Keratinocyte (primary cell): ENCODE data around the gene PPP1R37. TPM values are rescaled to one million over a fixed set of nuclear protein-coding genes. Genes with fewer than 3 reads are reported as not detected.

ENCODE experiments used
- DNase-seq: peaks from one replicate; pipeline ENCODE4 v3.0.0-alpha.2; 2011; ENCODE audit warnings: low read depth, missing footprints, low spot score
- FAIRE-seq: peaks from 2 replicates; lab custom pipeline; 2011; peaks lifted over from hg19 to GRCh38; lab: Jason Lieb, UNC
- H2AFZ ChIP-seq: 2 replicates; pipeline ENCODE4 v1.6.0; 2012; ENCODE audit warnings: low read length, control low read depth, inconsistent platforms; ENCODE audit not compliant: control insufficient read depth
- H3K27ac ChIP-seq: 2 replicates; pipeline ENCODE4 v1.5.1; 2011; ENCODE audit warnings: low read length; ENCODE audit not compliant: control insufficient read depth, insufficient read depth
- H3K27me3 ChIP-seq: 3 replicates; pipeline ENCODE4 v1.6.0; 2011; ENCODE audit warnings: low read length; ENCODE audit not compliant: control insufficient read depth, insufficient read depth; ENCODE audit errors: extremely low read depth
- H3K36me3 ChIP-seq, 2 experiments: 2 replicates in 1 of 2; 3 replicates in 1 of 2; pipeline ENCODE4 v1.5.1; 2011; ENCODE audit warnings: low read length in 2 of 2, mild to moderate bottlenecking in 1 of 2; ENCODE audit not compliant: control insufficient read depth in 2 of 2, insufficient read depth in 2 of 2; ENCODE audit errors: extremely low read depth in 1 of 2
- H3K4me1 ChIP-seq: 3 replicates; pipeline ENCODE4 v1.5.1; 2011; ENCODE audit warnings: low read length; ENCODE audit not compliant: control insufficient read depth, insufficient read depth; ENCODE audit errors: extremely low read depth
- H3K4me2 ChIP-seq: 3 replicates; pipeline ENCODE4 v1.6.0; 2011; ENCODE audit warnings: low read depth, low read length; ENCODE audit not compliant: control insufficient read depth, insufficient read depth; ENCODE audit errors: extremely low read depth
- H3K4me3 ChIP-seq, 3 experiments: fragments of 200-600 bp in 1 of 3; sonication (generic) in 1 of 3; 2 replicates in 2 of 3; 3 replicates in 1 of 3; pipeline ENCODE4 v1.5.1; 2011 to 2016; ENCODE audit warnings: low read length in 3 of 3, mild to moderate bottlenecking in 3 of 3, control low read depth in 2 of 3, inconsistent platforms in 1 of 3, low read depth in 1 of 3, mixed read lengths in 1 of 3, mixed run types in 1 of 3, moderate library complexity in 1 of 3; ENCODE audit not compliant: control insufficient read depth in 2 of 3, insufficient read depth in 2 of 3; ENCODE audit errors: extremely low read depth in 1 of 3
- H3K79me2 ChIP-seq: 2 replicates; pipeline ENCODE4 v1.6.0; 2012; ENCODE audit warnings: low read length; ENCODE audit not compliant: control insufficient read depth, insufficient read depth
- H3K9ac ChIP-seq: 3 replicates; pipeline ENCODE4 v1.6.0; 2011; ENCODE audit warnings: low read length; ENCODE audit not compliant: control insufficient read depth, insufficient read depth; ENCODE audit errors: extremely low read depth
- H3K9me1 ChIP-seq: 3 replicates; pipeline ENCODE4 v1.6.0; 2011; ENCODE audit warnings: low read length; ENCODE audit not compliant: control insufficient read depth, insufficient read depth; ENCODE audit errors: extremely low read depth
- H3K9me3 ChIP-seq: 2 replicates; pipeline ENCODE4 v1.5.1; 2012; ENCODE audit warnings: low read depth, low read length; ENCODE audit not compliant: control insufficient read depth
- H4K20me1 ChIP-seq: 3 replicates; pipeline ENCODE4 v1.6.0; 2011; ENCODE audit warnings: low read length; ENCODE audit not compliant: control insufficient read depth, insufficient read depth; ENCODE audit errors: extremely low read depth
- EZH2 ChIP-seq: IDR thresholded peaks from one replicate; pipeline ENCODE4 v1.6.1; 2012; ENCODE audit warnings: inconsistent platforms, mild to moderate bottlenecking, low read length, moderate library complexity
- dilution Hi-C: fragments of 300-500 bp; cut with MboI; formaldehyde crosslinking; loops from one replicate; pipeline ENCODE4 v1.7.0; 2020; ENCODE audit warnings: low sequenced_read_pairs; ENCODE audit not compliant: extremely low pct_ligation_motif_present
- polyA plus RNA-seq, 5 experiments: library from polyadenylated mRNA; depleted of rRNA in 3 of 5; stranded (reverse) in 3 of 5; stranded (forward) in 1 of 5; unstranded in 1 of 5; fragments of >200 nt; gene quantifications; 1 replicate in 1 of 5; 2 replicates in 3 of 5; 3 replicates in 1 of 5; pipeline versions ENCODE4 v1.2.1 to v1.2.3, GENCODE V29; 2011 to 2012; ENCODE audit warnings: missing spikeins in 2 of 5, low read depth in 1 of 5, low replicate concordance in 1 of 5
- TF ChIP-seq, protein P1 (sequence below), 3 experiments: IDR thresholded peaks in 1 of 3; conservative IDR thresholded peaks in 1 of 3; optimal IDR thresholded peaks in 1 of 3; 2 replicates in 2 of 3; 3 replicates in 1 of 3; pipeline versions ENCODE3 to v1.5.1; 2011; ENCODE audit warnings: low read length in 3 of 3, mild to moderate bottlenecking in 3 of 3, moderate library complexity in 2 of 3, control low read depth in 1 of 3, inconsistent platforms in 1 of 3; ENCODE audit not compliant: insufficient read depth in 2 of 3; ENCODE audit errors: extremely low read depth in 1 of 3

Gene PPP1R37
- polyA plus RNA-seq, 1 donor (not counting 4 experiments of a cell fraction or from before 2014, with no cell fraction given) = 8.6 TPM

DNA sequence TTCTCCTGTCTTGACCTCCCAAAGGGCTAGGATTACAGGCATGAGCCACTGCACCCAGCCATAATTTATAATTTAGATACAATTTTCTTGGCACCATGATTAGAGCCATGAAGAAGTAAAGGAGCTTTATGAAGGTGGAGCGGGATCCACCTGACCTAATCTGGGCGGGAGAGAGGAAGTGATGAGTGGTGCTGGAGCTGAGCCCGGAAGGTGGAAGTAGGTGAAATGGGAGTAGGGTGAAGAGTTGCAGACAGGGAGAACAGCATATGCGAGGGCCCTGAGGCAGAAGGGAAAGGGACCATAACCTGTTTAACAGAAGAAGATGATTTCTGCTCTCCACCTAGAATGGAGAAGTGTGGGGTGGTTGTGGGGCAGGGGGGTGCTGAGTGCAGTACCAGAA, 89.8 kb downstream of the PPP1R37 start:
- H3K4me3 ChIP-seq = no peak overlapping the region
- H3K9ac ChIP-seq = no peak overlapping the region
- TF ChIP-seq, protein P1, sequence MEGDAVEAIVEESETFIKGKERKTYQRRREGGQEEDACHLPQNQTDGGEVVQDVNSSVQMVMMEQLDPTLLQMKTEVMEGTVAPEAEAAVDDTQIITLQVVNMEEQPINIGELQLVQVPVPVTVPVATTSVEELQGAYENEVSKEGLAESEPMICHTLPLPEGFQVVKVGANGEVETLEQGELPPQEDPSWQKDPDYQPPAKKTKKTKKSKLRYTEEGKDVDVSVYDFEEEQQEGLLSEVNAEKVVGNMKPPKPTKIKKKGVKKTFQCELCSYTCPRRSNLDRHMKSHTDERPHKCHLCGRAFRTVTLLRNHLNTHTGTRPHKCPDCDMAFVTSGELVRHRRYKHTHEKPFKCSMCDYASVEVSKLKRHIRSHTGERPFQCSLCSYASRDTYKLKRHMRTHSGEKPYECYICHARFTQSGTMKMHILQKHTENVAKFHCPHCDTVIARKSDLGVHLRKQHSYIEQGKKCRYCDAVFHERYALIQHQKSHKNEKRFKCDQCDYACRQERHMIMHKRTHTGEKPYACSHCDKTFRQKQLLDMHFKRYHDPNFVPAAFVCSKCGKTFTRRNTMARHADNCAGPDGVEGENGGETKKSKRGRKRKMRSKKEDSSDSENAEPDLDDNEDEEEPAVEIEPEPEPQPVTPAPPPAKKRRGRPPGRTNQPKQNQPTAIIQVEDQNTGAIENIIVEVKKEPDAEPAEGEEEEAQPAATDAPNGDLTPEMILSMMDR (optimal IDR thresholded peaks at IDR 0.05 in 1 of 3, IDR thresholded peaks at IDR 0.05 in 1 of 3, conservative IDR thresholded peaks at IDR 0.05 in 1 of 3; ENCODE audit: extremely low read depth in 1 of 3, insufficient read depth in 2 of 3, low read length in 3 of 3) = no peak
- TF ChIP-seq EZH2 = no peak
- H3K36me3 ChIP-seq = peaks cover 0 to 4% of the 10 kb centered on the region in 2 experiments
- no peak overlapping the region for H3K4me2 ChIP-seq
- peaks cover 6% of the 10 kb centered on the region for H3K4me1 ChIP-seq
- peaks cover 20% of the 10 kb centered on the region for H3K79me2 ChIP-seq
- no peaks in the 10 kb centered on the region for H3K9me1 ChIP-seq
- no peak overlapping the region for H3K27ac ChIP-seq
- dilution Hi-C loops = no loop called here
- H3K9me3 ChIP-seq = no peaks in the 10 kb centered on the region
- FAIRE-seq (no peak), DNase-seq (no peak)
- no peak overlapping the region for H2AFZ ChIP-seq
- no peaks in the 10 kb centered on the region for H4K20me1 ChIP-seq
- no peaks in the 10 kb centered on the region for H3K27me3 ChIP-seq

DNA sequence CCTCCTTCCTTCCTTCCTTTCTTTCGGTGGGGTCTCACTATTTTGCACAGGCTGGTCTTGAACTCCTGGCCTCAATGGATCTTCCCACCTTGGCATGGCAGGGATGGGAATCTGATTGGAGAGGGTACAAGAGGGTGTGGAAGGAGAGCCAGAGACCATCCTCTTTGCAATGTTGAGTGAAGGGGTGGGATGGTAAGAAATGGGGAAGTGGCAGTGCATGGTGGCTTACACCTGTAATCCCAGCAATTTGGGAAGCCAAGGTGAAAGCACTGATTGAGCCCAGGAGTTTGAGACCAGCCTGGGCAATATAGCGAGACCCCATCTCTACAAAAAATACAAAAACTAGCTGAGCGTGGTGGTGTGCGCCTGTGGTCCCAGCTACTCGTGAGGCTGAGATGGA, 91.1 kb downstream of the PPP1R37 start:
- H3K9ac ChIP-seq = no peak overlapping the region
- dilution Hi-C loops = no loop called here
- no peaks in the 10 kb centered on the region for H3K27me3 ChIP-seq
- peaks cover 0 to 4% of the 10 kb centered on the region in 2 experiments for H3K36me3 ChIP-seq
- TF ChIP-seq EZH2 = no peak
- TF ChIP-seq, protein P1 (optimal IDR thresholded peaks at IDR 0.05 in 1 of 3, IDR thresholded peaks at IDR 0.05 in 1 of 3, conservative IDR thresholded peaks at IDR 0.05 in 1 of 3; ENCODE audit: extremely low read depth in 1 of 3, insufficient read depth in 2 of 3, low read length in 3 of 3) = no peak
- no peaks in the 10 kb centered on the region for H4K20me1 ChIP-seq
- peaks cover 6% of the 10 kb centered on the region for H3K4me1 ChIP-seq
- H3K9me3 ChIP-seq = no peaks in the 10 kb centered on the region
- no peak overlapping the region for H2AFZ ChIP-seq
- H3K9me1 ChIP-seq = no peaks in the 10 kb centered on the region
- H3K27ac ChIP-seq = no peak overlapping the region
- H3K79me2 ChIP-seq = peaks cover 20% of the 10 kb centered on the region
- H3K4me2 ChIP-seq = no peak overlapping the region
- H3K4me3 ChIP-seq = no peak overlapping the region
- FAIRE-seq (no peak), DNase-seq (no peak)
